HepG2 (cell line): ENCODE measurements around the gene OAT. TPM values are rescaled to one million over a fixed set of nuclear protein-coding genes. Genes with fewer than 3 reads are reported as not detected.

Source experiments
- ATAC-seq: fragments of 200-7000 bp; cut with Tn5 transposase; 3 replicates; pipeline ENCODE4 v1.9.1; 2020; ENCODE audit warnings: mild to moderate bottlenecking, moderate library complexity
- BruUV-seq: library from RNA; stranded (reverse); fragments of 400-500 nt; replicated peaks from 2 replicates; lab custom pipeline; 2021; lab: Mats Ljungman, UMichigan
- CTCF ChIA-PET: fragments of 300-600 bp; formaldehyde crosslinking; extraction: SDS; loops from one replicate; lab custom pipeline; 2021; ENCODE audit warnings: low total read pairs, inconsistent platforms, low intra/inter-chr PET ratio; lab: Yijun Ruan, JAX
- POLR2A ChIA-PET: fragments of 350-600 bp; sonication (Branson Sonifier 250); formaldehyde crosslinking; loops from one replicate; lab custom pipeline; 2020; ENCODE audit warnings: antibody characterized with exemption, inconsistent platforms; lab: Yijun Ruan, JAX
- DNase-seq: peaks from one replicate; pipeline ENCODE4 v3.0.0-alpha.2; 2015; ENCODE audit warnings: low spot score
- FAIRE-seq: peaks from 3 replicates; lab custom pipeline; 2011; peaks lifted over from hg19 to GRCh38; lab: Jason Lieb, UNC
- H2AFZ ChIP-seq: one replicate; pipeline ENCODE4 v1.6.1; 2011; ENCODE audit warnings: low read length, inconsistent platforms
- H3K27ac ChIP-seq: fragments of 300-600 bp; 3 replicates; pipeline ENCODE4 v1.8.0; 2011; ENCODE audit warnings: mixed run types, mild to moderate bottlenecking, mixed read lengths, low read length, inconsistent platforms; ENCODE audit not compliant: insufficient read depth; ENCODE audit errors: extremely low read length
- H3K27me3 ChIP-seq, 2 experiments: fragments of 200-600 bp in 1 of 2; 2 replicates in 1 of 2; 3 replicates in 1 of 2; pipeline versions ENCODE4 v1.6.0 to v1.8.0; 2011; ENCODE audit warnings: low read length in 2 of 2, mild to moderate bottlenecking in 2 of 2, moderate library complexity in 2 of 2, inconsistent platforms in 1 of 2; ENCODE audit not compliant: insufficient read depth in 2 of 2, control insufficient read depth in 1 of 2
- H3K36me3 ChIP-seq, 2 experiments: fragments of 200-600 bp in 1 of 2; replicated peaks in 1 of 2; 2 replicates in 1 of 2; 3 replicates in 1 of 2; pipeline versions ENCODE4 v1.5.1 to v1.8.0; 2011; ENCODE audit warnings: low read length in 2 of 2, inconsistent platforms in 1 of 2; ENCODE audit not compliant: insufficient read depth in 2 of 2, control insufficient read depth in 1 of 2
- H3K4me1 ChIP-seq: 2 replicates; pipeline ENCODE4 v1.5.1; 2012; ENCODE audit warnings: low read length, inconsistent platforms; ENCODE audit not compliant: insufficient read depth
- H3K4me2 ChIP-seq: 2 replicates; pipeline ENCODE4 v1.6.0; 2011; ENCODE audit warnings: low read depth, low read length, inconsistent platforms
- H3K4me3 ChIP-seq, 3 experiments: fragments of 200-600 bp in 1 of 3; sonication (generic), shearing (Covaris generic) in 1 of 3; replicated peaks in 1 of 3; 2 replicates each; pipeline ENCODE4 v1.5.1; 2011 to 2016; ENCODE audit warnings: low read length in 3 of 3, inconsistent platforms in 2 of 3, low read depth in 2 of 3, mild to moderate bottlenecking in 2 of 3, control low read depth in 1 of 3, mixed read lengths in 1 of 3; ENCODE audit not compliant: insufficient read depth in 1 of 3
- H3K79me2 ChIP-seq: one replicate; pipeline ENCODE4 v1.6.1; 2011; ENCODE audit warnings: low read length, inconsistent platforms; ENCODE audit not compliant: insufficient read depth
- H3K9ac ChIP-seq: 2 replicates; pipeline ENCODE4 v1.6.0; 2011; ENCODE audit warnings: mild to moderate bottlenecking, low read depth, low read length, inconsistent platforms; ENCODE audit not compliant: insufficient read depth
- H3K9me3 ChIP-seq: 2 replicates; pipeline ENCODE4 v1.5.1; 2012; ENCODE audit warnings: mild to moderate bottlenecking, low read length
- H4K20me1 ChIP-seq: 2 replicates; pipeline ENCODE4 v1.6.0; 2011; ENCODE audit warnings: inconsistent platforms, mild to moderate bottlenecking, low read length, moderate library complexity; ENCODE audit not compliant: insufficient read depth
- CBFB ChIP-seq: sonication (generic); formaldehyde crosslinking; IDR thresholded peaks from 2 replicates; pipeline ENCODE4 v1.4.0; 2020; ENCODE audit warnings: missing genetic modification reagents
- DNMT1 ChIP-seq: sonication (generic); formaldehyde crosslinking; IDR thresholded peaks from 2 replicates; pipeline ENCODE4 v1.5.1; 2020; ENCODE audit warnings: mild to moderate bottlenecking, missing genetic modification reagents
- DR1 ChIP-seq: sonication (generic); formaldehyde crosslinking; IDR thresholded peaks from 2 replicates; pipeline ENCODE4 v1.8.0; 2021; ENCODE audit warnings: mild to moderate bottlenecking, missing genetic modification reagents, inconsistent platforms
- HNRNPL ChIP-seq: fragments of 200-400 bp; formaldehyde crosslinking; IDR thresholded peaks from 2 replicates; pipeline ENCODE4 v1.6.1; 2017; ENCODE audit warnings: mild to moderate bottlenecking, low read depth, low read length
- KLF15 ChIP-seq: sonication (generic); formaldehyde crosslinking; IDR thresholded peaks from 2 replicates; pipeline ENCODE4 v1.8.1; 2023; ENCODE audit warnings: borderline replicate concordance, mild to moderate bottlenecking, inconsistent platforms, missing genetic modification reagents, mixed read lengths
- KMT2A ChIP-seq: sonication (generic); formaldehyde crosslinking; IDR thresholded peaks from 2 replicates; pipeline ENCODE4 v1.4.0; 2020; ENCODE audit warnings: missing genetic modification reagents
- MIXL1 ChIP-seq: IDR thresholded peaks from 2 replicates; pipeline ENCODE4 v1.6.1; 2016
- MZF1 ChIP-seq: sonication (generic); formaldehyde crosslinking; IDR thresholded peaks from 2 replicates; pipeline ENCODE4 v1.8.1; 2023; ENCODE audit warnings: mild to moderate bottlenecking, missing genetic modification reagents, borderline replicate concordance
- NFE2L2 ChIP-seq: fragments of 150-350 bp; IDR thresholded peaks from 2 replicates; pipeline ENCODE4 v1.6.1; 2014; ENCODE audit warnings: low read length
- TGIF2 ChIP-seq: IDR thresholded peaks from 2 replicates; pipeline ENCODE4 v1.6.1; 2016; ENCODE audit warnings: control low read depth, missing compliant biosample characterization
- TRIM22 ChIP-seq: fragments of 450-650 bp; IDR thresholded peaks from 2 replicates; pipeline ENCODE4 v1.6.1; 2017
- ZNF362 ChIP-seq: sonication (generic); formaldehyde crosslinking; IDR thresholded peaks from 2 replicates; pipeline ENCODE4 v1.4.0; 2020; ENCODE audit warnings: missing genetic modification reagents, mild to moderate bottlenecking, borderline replicate concordance
- WGBS: methylation state at CpG from one replicate; pipeline ENCODE4 v1.1.6; 2017; ENCODE audit warnings: low lambda C conversion rate; 5-methylcytosine and 5-hydroxymethylcytosine counted together
- in situ Hi-C: cut with HindIII; loops from 2 replicates; pipeline ENCODE4 v1.10.0; 2017; ENCODE audit warnings: low pct_unique_long_range_greater_than_20kb; ENCODE audit not compliant: extremely low pct_ligation_motif_present
- intact Hi-C: fragments of 100-400 bp; cut with micrococcal nuclease; formaldehyde crosslinking; loops from one replicate; pipeline ENCODE4 v1.10.0; 2022; ENCODE audit not compliant: unreplicated experiment
- polyA plus RNA-seq, 8 experiments: library from polyadenylated mRNA; depleted of rRNA in 3 of 8; stranded (reverse) in 7 of 8; unstranded in 1 of 8; fragments of >200 nt; fragmentation: Illumina TruSeq in 4 of 8; extraction: Trizol in 4 of 8; gene quantifications; 2 replicates each; pipeline versions ENCODE4 v1.2.1 to v1.2.3, GENCODE V29; 2011 to 2016; ENCODE audit warnings: low read depth in 4 of 8, missing spikeins in 1 of 8, mixed read lengths in 1 of 8; ENCODE audit not compliant: insufficient read depth in 1 of 8
- total RNA-seq, 5 experiments: library from RNA; depleted of rRNA; stranded (reverse); fragments of >200 nt; fragmentation: Illumina TruSeq; extraction: Trizol; gene quantifications; 2 replicates each; pipeline ENCODE4 v1.2.3, GENCODE V29; 2016; ENCODE audit warnings: low read depth in 1 of 5
- TF ChIP-seq, protein P1 (sequence below): sonication (generic); formaldehyde crosslinking; IDR thresholded peaks from 2 replicates; pipeline ENCODE4 v1.8.0; 2022; ENCODE audit warnings: missing genetic modification reagents, low read depth, mild to moderate bottlenecking, borderline replicate concordance

Gene OAT
- total and polyA plus RNA-seq, 2 of the 13 experiments (the other 11 are each of a cell fraction or from before 2014, with no cell fraction given) = 87.8 to 96.7 TPM

DNA sequence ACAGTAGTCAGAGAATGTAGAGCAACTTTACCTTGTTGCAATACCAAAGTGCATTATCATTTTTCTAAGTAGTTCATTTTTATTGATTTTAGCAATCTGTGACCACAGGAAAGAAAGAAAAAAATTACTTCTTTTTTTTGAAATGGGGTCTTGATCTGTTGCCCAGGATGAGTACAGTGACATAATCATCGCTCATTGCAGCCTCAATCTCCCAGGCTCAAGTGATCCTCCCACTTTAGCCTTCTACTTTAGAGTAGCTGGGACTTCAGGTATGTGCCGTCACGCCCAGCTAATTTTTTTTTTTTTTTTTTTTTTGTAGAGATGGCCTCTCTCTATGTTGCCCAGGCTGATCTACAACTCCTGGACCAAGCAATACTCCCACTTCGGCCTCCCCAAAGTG lies 11.4 kb upstream of the OAT start:
- DNase-seq = no peak
- FAIRE-seq = no peak
- Histone ChIP-seq H3K4me1 (peaks cover 19% of the 10 kb centered on the region), H3K27me3 (peaks cover 0 to 11% of the 10 kb centered on the region in 2 experiments; a peak in 2 of 5 replicates), H2AFZ (no peak overlapping the region), H3K36me3 (no peaks in the 10 kb centered on the region), H3K79me2 (no peaks in the 10 kb centered on the region), H3K9ac (no peak overlapping the region), H4K20me1 (no peaks in the 10 kb centered on the region), H3K4me3 (no peak overlapping the region), H3K9me3 (no peaks in the 10 kb centered on the region), H3K27ac (no peak overlapping the region), H3K4me2 (no peak overlapping the region)
- POLR2A ChIA-PET = interaction anchor here (3.8 kb wide), 1 partner anchor 11 kb away, joined by 9 read pairs; the partner anchor contains the start of gene OAT
- 37% methylated on average over 4 of the region's 4 CpGs for WGBS
- TF ChIP-seq ZNF362 (CRISPR knock-in tag) (no peak), HNRNPL (no peak), NFE2L2 (no peak)
- BruUV-seq = no TSS peak
- in situ Hi-C loops = no loop called here
- ATAC-seq = no peak
- CTCF ChIA-PET = no interaction called here
- intact Hi-C loops = no loop called here

DNA sequence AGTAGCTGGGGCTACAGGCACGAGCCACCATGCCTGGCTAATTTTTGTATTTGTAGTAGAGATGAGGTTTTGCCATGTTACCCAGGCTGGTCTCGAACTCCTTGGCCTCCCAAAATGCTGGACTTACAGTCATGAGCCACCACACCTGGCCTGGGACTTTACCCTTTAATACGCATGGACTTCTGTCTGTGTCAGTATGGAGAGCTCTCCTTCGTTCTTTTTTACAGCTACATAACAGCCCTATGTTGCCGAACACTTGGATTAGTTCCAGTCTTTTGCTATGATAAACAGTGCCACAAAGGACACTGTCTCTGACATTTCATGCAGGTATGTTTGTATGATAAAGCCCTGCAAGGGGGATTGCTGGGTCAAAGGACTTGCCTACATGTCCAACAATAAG lies 10.9 kb upstream of the OAT start:
- 1% methylated on average over 5 of the region's 5 CpGs for WGBS
- peak; percentile 44 for DNase-seq
- POLR2A ChIA-PET = interaction anchor here (3.8 kb wide), 1 partner anchor 11 kb away, joined by 9 read pairs; the partner anchor contains the start of gene OAT
- BruUV-seq = no TSS peak
- H3K4me2 ChIP-seq = peak overlapping the region; percentile 5; the same call in 1 of the 2 replicates
- H3K9ac ChIP-seq = no peak overlapping the region
- peaks cover 0 to 11% of the 10 kb centered on the region in 2 experiments; a peak in 2 of 5 replicates for H3K27me3 ChIP-seq
- in situ Hi-C loops = no loop called here
- CTCF ChIA-PET = no interaction called here
- no peak overlapping the region for H2AFZ ChIP-seq
- intact Hi-C loops = no loop called here
- no peak overlapping the region for H3K27ac ChIP-seq
- ATAC-seq = peak; percentile 29; the same call in 1 of the 3 replicates
- no peaks in the 10 kb centered on the region for H3K36me3 ChIP-seq
- no peaks in the 10 kb centered on the region for H4K20me1 ChIP-seq
- no peaks in the 10 kb centered on the region for H3K9me3 ChIP-seq
- FAIRE-seq = no peak
- no peak overlapping the region for H3K4me3 ChIP-seq
- H3K79me2 ChIP-seq = no peaks in the 10 kb centered on the region
- H3K4me1 ChIP-seq = peaks cover 14% of the 10 kb centered on the region
- TF ChIP-seq DNMT1 (CRISPR knock-in tag) (no peak), TRIM22 (no peak), TGIF2 (CRISPR knock-in tag) (no peak), DR1 (CRISPR knock-in tag) (no peak), MZF1 (CRISPR knock-in tag) (no peak), KMT2A (CRISPR knock-in tag) (no peak), CBFB (CRISPR knock-in tag) (no peak), MIXL1 (CRISPR knock-in tag) (no peak), KLF15 (no peak)
- TF ChIP-seq, protein P1, sequence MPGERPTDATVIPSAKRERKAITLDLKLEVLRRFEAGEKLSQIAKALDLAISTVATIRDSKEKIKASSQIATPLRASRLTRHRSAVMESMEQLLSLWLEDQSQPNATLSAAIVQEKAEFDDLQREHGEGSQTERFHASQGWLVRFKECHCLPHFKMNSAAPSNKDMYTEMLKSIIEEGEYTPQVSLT (CRISPR knock-in tag) = no peak
